ENCODE data around the gene RBP3.

The RBP3 gene

DNA sequence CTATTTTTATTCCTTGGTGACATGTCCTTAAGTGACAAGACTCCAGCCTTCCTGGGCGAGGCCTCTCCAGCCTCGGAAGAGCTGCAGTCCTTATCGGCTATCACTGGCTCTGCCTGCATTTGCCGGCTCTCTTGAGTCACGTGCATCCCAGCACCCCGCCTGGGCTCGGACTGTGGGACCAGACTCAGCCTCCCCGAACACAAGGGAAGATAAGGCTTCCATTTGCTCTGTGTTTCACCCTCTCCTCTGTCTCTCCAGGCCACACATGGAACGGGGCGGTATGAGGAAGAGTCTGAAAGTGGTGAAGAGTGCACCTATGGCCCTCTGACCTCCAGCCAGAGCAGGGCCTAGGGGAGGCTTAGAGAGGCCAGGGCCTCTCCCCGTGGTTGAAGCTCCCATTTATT is 21.2 kb upstream of the RBP3 start:
- no peak for DNase-seq (ENCODE audit: extremely low spot score)
- TF ChIP-seq, protein P1, sequence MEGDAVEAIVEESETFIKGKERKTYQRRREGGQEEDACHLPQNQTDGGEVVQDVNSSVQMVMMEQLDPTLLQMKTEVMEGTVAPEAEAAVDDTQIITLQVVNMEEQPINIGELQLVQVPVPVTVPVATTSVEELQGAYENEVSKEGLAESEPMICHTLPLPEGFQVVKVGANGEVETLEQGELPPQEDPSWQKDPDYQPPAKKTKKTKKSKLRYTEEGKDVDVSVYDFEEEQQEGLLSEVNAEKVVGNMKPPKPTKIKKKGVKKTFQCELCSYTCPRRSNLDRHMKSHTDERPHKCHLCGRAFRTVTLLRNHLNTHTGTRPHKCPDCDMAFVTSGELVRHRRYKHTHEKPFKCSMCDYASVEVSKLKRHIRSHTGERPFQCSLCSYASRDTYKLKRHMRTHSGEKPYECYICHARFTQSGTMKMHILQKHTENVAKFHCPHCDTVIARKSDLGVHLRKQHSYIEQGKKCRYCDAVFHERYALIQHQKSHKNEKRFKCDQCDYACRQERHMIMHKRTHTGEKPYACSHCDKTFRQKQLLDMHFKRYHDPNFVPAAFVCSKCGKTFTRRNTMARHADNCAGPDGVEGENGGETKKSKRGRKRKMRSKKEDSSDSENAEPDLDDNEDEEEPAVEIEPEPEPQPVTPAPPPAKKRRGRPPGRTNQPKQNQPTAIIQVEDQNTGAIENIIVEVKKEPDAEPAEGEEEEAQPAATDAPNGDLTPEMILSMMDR (IDR thresholded peaks at IDR 0.05; ENCODE audit: control extremely low read depth, extremely low read depth, low read depth, missing control alignments): no peak
- CTCF ChIA-PET: no interaction called here
- POLR2A ChIA-PET: no interaction called here

DNA sequence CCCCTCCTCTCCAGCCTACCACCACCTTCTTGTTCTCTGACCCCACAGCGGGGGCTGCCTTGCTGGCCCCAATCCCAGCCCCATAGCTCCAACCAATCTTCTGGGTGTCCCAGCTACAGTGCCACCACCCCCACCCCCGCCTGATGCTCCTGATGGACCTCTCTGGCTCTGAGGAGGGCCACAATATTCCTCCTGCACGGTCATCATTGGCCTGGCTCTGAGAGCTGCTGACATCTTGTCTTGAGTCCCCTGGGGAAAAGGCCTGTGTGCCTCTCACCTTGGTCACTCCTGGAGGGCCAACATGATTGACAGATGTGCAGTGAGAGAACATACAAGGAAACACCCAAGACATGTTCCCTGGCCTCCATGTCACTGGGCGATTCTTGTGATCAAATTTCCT is 18.3 kb upstream of the RBP3 start:
- no peak for DNase-seq (ENCODE audit: extremely low spot score)
- TF ChIP-seq, protein P1 (IDR thresholded peaks at IDR 0.05; ENCODE audit: control extremely low read depth, extremely low read depth, low read depth, missing control alignments): no peak
- ChIA-PET CTCF (interaction anchor here (1.2 kb wide), 1 partner anchor 11 kb away, joined by 4 read pairs; no protein-coding TSS in a partner anchor), POLR2A (no interaction called here)

DNA sequence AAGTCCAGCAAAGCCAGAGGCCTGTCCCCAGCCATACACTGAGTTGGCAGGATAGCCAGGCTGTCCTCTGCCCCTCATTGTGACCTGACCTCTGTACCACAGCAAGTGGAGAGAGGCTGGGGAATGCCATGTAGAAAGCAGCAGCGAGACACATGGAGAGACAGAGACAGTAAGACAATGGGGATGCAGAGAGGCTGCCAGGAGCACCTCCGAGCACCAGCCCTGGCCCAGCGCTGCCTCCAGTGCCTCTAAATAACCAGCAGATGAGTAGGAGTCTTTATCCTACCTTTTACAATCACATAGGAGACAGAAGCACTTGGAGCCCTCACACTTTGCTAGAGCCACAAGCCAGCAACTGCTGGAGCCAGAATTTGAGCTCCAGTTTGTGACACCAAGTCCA is 17.8 kb upstream of the RBP3 start:
- CTCF ChIA-PET: interaction anchor here (1.2 kb wide), 1 partner anchor 10 kb away, joined by 4 read pairs; no protein-coding TSS in a partner anchor

DNA sequence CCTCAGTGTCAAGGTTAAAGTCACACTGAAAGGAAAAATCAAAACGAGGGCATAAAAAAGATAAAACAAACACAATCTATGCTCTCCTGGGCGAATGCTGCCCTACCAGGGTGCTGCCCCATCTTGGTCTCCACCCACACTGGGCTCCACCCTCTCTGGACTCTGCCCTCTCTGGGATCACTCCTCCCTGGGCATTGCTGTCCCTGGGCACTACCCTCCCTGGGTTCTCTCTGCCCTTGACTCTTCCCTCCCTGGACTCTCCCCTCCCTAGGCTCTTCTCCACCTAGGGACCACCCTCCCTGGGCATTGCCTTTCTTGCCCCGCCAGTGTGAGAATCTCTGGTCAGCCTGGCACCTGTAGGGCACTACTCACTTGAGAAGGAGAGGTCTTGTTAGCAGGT is 17.4 kb upstream of the RBP3 start:
- ChIA-PET POLR2A (no interaction called here), CTCF (interaction anchor here (1.8 kb wide), 1 partner anchor 10 kb away, joined by 10 read pairs; no protein-coding TSS in a partner anchor)
- TF ChIP-seq, protein P1 (IDR thresholded peaks at IDR 0.05; ENCODE audit: control extremely low read depth, extremely low read depth, low read depth, missing control alignments): no peak
- DNase-seq (ENCODE audit: extremely low spot score): no peak

More for the DNA sequence above, 17.8 kb upstream of the RBP3 start:
- TF ChIP-seq, protein P1 (IDR thresholded peaks at IDR 0.05; ENCODE audit: control extremely low read depth, extremely low read depth, low read depth, missing control alignments): no peak
- POLR2A ChIA-PET: no interaction called here
- DNase-seq (ENCODE audit: extremely low spot score): no peak

DNA sequence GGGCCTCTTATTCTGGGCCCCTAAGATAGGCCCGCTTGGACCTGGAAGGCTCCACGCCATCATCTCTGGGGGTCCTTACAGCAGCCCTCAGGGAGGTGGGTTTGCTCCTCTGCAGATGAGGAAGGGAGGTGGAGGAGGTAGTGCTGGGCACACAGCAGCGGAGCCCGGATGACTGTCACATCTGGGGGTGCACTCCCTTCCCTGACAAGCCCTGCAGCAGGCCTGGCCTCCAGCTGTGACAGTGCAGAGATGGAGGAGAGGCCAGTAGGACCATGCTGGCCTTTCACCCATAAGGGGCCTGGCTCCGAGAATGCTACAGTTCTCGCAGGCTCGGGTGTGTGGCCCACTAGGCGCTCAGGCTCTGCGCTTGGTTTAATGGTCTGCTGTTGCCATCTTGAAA is 16.7 kb upstream of the RBP3 start:
- CTCF ChIA-PET: interaction anchor here (1.8 kb wide), 1 partner anchor 9 kb away, joined by 10 read pairs; no protein-coding TSS in a partner anchor

DNA sequence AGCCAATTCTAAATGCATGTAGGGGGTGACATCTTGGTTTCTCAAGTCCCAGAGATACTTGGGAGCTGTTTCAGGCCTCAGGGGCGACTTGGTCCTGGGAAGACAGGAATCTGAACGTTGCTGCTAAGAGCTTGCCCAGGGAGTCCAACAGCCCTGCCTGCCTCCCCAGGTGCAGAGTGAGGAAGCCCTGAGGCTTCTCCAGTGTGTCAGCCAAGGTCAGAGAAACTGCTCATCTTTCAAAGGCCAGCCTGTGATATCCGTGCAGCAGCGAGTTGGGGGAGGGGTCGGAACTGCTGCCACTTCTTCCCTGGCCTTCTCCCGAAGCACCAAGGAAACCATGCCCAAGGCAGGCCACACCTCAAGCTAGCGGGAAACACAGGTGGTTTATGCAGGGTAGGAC is 16.2 kb upstream of the RBP3 start:
- CTCF ChIA-PET: interaction anchor here (1.8 kb wide), 1 partner anchor 8 kb away, joined by 10 read pairs; no protein-coding TSS in a partner anchor
- POLR2A ChIA-PET: no interaction called here
- TF ChIP-seq, protein P1 (IDR thresholded peaks at IDR 0.05; ENCODE audit: control extremely low read depth, extremely low read depth, low read depth, missing control alignments): no peak
- no peak for DNase-seq (ENCODE audit: extremely low spot score)

More for the DNA sequence above, 16.7 kb upstream of the RBP3 start:
- TF ChIP-seq, protein P1 (IDR thresholded peaks at IDR 0.05; ENCODE audit: control extremely low read depth, extremely low read depth, low read depth, missing control alignments): no peak
- POLR2A ChIA-PET: no interaction called here
- DNase-seq (ENCODE audit: extremely low spot score): no peak
